Inflammatory macrophage (primary cell): ENCODE data around the gene DCUN1D2.
A peak's percentile ranks its signal among the peaks of the same experiment; 100 is the strongest.
"Not testable (repeated sequence)": the region's sequence is repeated elsewhere in the genome, so short reads cannot be mapped to it uniquely, and the experiment has no call there.

Experiments
- DNase-seq, 2 donors: peaks; one replicate each; pipeline ENCODE4 v3.0.0-alpha.2; 2020 to 2022

The DCUN1D2 gene

GRCh38 chr13:113489549-113490495, 689 bp downstream of the DCUN1D2 start:
- DNase-seq, result peak; percentile 18 to 40

- DNase-seq, result no peak
Measured at GRCh38 chr13:113489171-113489548, 1.4 kb downstream of the DCUN1D2 start.

GRCh38 chr13:113488283-113488682, 2.2 kb downstream of the DCUN1D2 start:
- peak in 1 of 2 donors; percentile 6 for DNase-seq

- no peak for DNase-seq
Measured at GRCh38 chr13:113486698-113487097, 3.8 kb downstream of the DCUN1D2 start.

- no peak for DNase-seq
Measured at GRCh38 chr13:113485545-113485944, 5.0 kb downstream of the DCUN1D2 start.

- no peak for DNase-seq
Measured at GRCh38 chr13:113483504-113484293, 6.8 kb downstream of the DCUN1D2 start.

- no peak for DNase-seq
Measured at GRCh38 chr13:113483081-113483480, 7.4 kb downstream of the DCUN1D2 start.

- no peak for DNase-seq
Measured at GRCh38 chr13:113479179-113479578, 11.3 kb downstream of the DCUN1D2 start.

- no peak for DNase-seq
Measured at GRCh38 chr13:113477724-113478123, 12.8 kb downstream of the DCUN1D2 start.

GRCh38 chr13:113476811-113477210, 13.7 kb downstream of the DCUN1D2 start:
- no peak for DNase-seq

- DNase-seq, result no peak
Measured at GRCh38 chr13:113475911-113476310, 14.6 kb downstream of the DCUN1D2 start.

GRCh38 chr13:113475280-113475679, 15.2 kb downstream of the DCUN1D2 start:
- DNase-seq, result no peak

- peak; percentile 85 for DNase-seq
Measured at GRCh38 chr13:113474179-113474578, 16.3 kb downstream of the DCUN1D2 start.

GRCh38 chr13:113472355-113473025, 18.0 kb downstream of the DCUN1D2 start:
- DNase-seq, result no peak

GRCh38 chr13:113471844-113472243, 18.7 kb downstream of the DCUN1D2 start:
- DNase-seq, result no peak

GRCh38 chr13:113470635-113471163, 19.8 kb downstream of the DCUN1D2 start:
- not testable (repeated sequence) for DNase-seq

GRCh38 chr13:113470073-113470472, 20.4 kb downstream of the DCUN1D2 start:
- peak in 1 of 2 donors; percentile 4 for DNase-seq

- no peak for DNase-seq
Measured at GRCh38 chr13:113469582-113469981, 20.9 kb downstream of the DCUN1D2 start.

GRCh38 chr13:113468472-113469201, 21.9 kb downstream of the DCUN1D2 start:
- DNase-seq, result no peak

GRCh38 chr13:113468029-113468428, 22.5 kb downstream of the DCUN1D2 start:
- DNase-seq, result no peak

GRCh38 chr13:113466383-113466782, 24.1 kb downstream of the DCUN1D2 start:
- DNase-seq, result no peak

GRCh38 chr13:113465300-113465699, 25.2 kb downstream of the DCUN1D2 start:
- no peak for DNase-seq
